H1 (cell line): Measurements from ENCODE around the gene SH2B3. TPM values are rescaled to one million over a fixed set of nuclear protein-coding genes. Genes with fewer than 3 reads are reported as not detected.

Experiments used
- PHF8 ChIP-seq: fragments of 200-600 bp; sonication (generic); conservative IDR thresholded peaks from 2 replicates; pipeline ENCODE4 v1.7.1; 2012; ENCODE audit warnings: low read depth, mild to moderate bottlenecking, inconsistent platforms, low read length, moderate library complexity
- SIN3A ChIP-seq, 2 experiments: IDR thresholded peaks in 1 of 2; conservative IDR thresholded peaks in 1 of 2; 2 replicates each; pipeline ENCODE4 v1.6.1; 2011 to 2012; ENCODE audit warnings: low read length in 2 of 2, improper control_type of control experiment in 1 of 2, low read depth in 1 of 2, mild to moderate bottlenecking in 1 of 2
- polyA plus RNA-seq, 7 experiments: library from polyadenylated mRNA; depleted of rRNA in 3 of 7; stranded (reverse) in 5 of 7; unstranded in 2 of 7; fragments of >200 nt in 5 of 7; fragments of 200-250 nt in 2 of 7; gene quantifications; 1 replicate in 5 of 7; 2 replicates in 1 of 7; 4 replicates in 1 of 7; pipeline versions ENCODE4 v1.2.1 to v1.2.3, GENCODE V29; 2011 to 2013; ENCODE audit warnings: missing spikeins in 2 of 7, mixed read lengths in 2 of 7
- total RNA-seq: library from RNA; stranded (reverse); fragmentation: NEBNext Ultra II Directional; extraction: Animal tissue kit (Norgen Biotek cat#: 25700); gene quantifications from 2 replicates; pipeline ENCODE4 v1.2.1, GENCODE V29; 2021

Gene SH2B3
- total and polyA plus RNA-seq, 2 of the 8 experiments (the other 6 are each of a cell fraction or from before 2014, with no cell fraction given), result 20.8 to 34.1 TPM

GRCh38 chr12:111359914-111360276 is 45.8 kb upstream of the SH2B3 start (continued):
- no peak for TF ChIP-seq PHF8
- no peak for TF ChIP-seq SIN3A (conservative IDR thresholded peaks at IDR 0.05 in 1 of 2, IDR thresholded peaks at IDR 0.05 in 1 of 2; ENCODE audit: low read depth in 1 of 2, low read length in 2 of 2)
- TF ChIP-seq, all 59 proteins: peak for 0
